GM10266 (cell line): ENCODE data around the gene SMCO3.

Source experiments
- DNase-seq: peaks from one replicate; pipeline ENCODE4 v3.0.0; 2012; ENCODE audit errors: extremely low spot score
- TF ChIP-seq, protein P1 (sequence below): IDR thresholded peaks from 2 replicates; pipeline ENCODE4 v1.5.1; 2012; ENCODE audit warnings: mild to moderate bottlenecking, low read depth; ENCODE audit not compliant: control insufficient read depth, insufficient read depth; ENCODE audit errors: missing control alignments

The SMCO3 gene

DNA sequence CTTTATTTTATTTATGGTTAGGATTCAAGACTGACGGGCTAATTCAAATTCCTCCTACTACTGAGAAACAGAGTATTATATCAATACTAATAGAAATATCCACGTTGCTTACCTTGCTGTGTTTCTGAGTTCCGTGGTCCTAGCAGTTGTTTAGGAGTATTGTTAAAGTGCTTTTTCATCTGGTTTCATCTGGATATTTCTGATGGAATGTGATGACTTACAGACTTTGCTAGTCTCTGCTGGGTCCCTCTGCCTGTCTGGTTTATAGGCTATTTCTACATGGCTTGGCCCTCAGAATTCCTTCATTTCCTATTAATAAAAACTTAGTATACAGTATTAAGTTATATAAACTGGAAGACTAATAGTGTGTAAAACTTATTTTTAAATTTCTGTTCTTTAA lies at the start of gene SMCO3:
Gene SMCO3 (minus strand): TSS at position 169 of the 400 bp plus-strand sequence. CDS start 7,502 bp downstream, outside the sequence.
- DNase-seq: no peak
- TF ChIP-seq, protein P1, sequence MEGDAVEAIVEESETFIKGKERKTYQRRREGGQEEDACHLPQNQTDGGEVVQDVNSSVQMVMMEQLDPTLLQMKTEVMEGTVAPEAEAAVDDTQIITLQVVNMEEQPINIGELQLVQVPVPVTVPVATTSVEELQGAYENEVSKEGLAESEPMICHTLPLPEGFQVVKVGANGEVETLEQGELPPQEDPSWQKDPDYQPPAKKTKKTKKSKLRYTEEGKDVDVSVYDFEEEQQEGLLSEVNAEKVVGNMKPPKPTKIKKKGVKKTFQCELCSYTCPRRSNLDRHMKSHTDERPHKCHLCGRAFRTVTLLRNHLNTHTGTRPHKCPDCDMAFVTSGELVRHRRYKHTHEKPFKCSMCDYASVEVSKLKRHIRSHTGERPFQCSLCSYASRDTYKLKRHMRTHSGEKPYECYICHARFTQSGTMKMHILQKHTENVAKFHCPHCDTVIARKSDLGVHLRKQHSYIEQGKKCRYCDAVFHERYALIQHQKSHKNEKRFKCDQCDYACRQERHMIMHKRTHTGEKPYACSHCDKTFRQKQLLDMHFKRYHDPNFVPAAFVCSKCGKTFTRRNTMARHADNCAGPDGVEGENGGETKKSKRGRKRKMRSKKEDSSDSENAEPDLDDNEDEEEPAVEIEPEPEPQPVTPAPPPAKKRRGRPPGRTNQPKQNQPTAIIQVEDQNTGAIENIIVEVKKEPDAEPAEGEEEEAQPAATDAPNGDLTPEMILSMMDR: no peak

DNA sequence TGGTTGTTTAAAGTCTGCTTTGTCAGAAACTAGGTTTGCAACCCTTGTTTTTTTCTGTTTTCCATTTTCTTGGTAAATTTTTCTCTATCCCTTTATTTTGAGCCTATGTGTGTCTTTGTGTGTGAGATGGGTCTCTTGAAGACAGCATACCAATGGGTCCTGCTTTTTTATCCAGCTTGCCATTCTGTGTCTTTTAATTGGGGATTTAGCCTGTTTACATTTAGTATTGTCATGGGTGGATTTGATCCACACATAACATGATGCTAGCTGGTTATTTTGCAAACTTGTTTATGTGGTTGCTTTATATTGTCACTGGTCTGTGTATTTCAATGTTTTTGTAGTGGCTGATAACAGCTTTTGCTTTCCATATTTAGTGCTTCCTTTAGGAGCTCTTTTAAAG lies 46.5 kb upstream of the SMCO3 start:
- DNase-seq: no peak
- TF ChIP-seq, protein P1: no peak

DNA sequence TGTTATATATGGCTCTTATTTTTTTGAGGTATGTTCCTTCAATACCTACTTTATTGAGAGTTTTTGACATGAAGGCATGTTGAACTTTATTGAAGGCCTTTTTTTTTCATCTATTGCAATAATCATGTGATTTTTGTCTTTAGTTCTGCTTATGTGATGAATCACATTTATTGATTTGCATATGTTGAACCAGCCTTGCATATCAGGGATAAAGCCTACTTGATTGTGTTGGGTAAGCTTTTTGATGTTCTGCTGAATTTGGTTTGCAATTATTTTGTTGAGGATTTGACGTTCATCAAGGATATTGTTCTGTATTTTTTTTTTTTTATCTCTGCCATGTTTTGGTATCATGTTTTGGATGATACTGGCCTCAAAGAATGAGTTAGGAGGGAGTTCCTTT lies 44.5 kb upstream of the SMCO3 start:
- DNase-seq: no peak
- TF ChIP-seq, protein P1: no peak

DNA sequence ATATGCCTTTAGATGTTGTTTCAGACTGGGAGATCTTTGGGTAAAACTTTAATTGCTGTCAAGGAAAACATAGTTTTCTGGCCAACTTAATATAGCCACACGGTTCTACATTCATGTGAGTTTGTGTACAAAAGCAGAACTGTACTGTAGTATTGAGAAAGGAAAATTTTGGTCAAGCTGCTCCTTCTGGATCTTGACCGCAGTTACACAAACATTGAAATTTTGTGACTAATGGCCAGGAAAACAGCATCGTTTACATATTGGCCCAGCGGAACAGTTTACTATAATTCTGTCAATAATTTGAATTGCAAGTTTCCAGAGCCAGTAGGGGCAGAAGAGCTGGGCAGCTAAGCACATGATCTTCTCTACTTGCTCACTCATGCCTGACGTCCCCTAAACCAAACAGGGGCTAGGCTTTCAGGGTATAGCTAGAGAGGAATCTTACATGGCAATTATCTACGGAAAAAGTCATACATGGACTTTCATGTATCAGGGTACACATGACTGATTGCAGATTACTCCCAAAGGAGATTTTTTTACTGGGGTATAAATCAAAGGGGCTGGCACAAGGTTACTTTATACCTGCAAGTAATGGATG lies 40.7 kb upstream of the SMCO3 start:
- TF ChIP-seq, protein P1: no peak
- no peak for DNase-seq

DNA sequence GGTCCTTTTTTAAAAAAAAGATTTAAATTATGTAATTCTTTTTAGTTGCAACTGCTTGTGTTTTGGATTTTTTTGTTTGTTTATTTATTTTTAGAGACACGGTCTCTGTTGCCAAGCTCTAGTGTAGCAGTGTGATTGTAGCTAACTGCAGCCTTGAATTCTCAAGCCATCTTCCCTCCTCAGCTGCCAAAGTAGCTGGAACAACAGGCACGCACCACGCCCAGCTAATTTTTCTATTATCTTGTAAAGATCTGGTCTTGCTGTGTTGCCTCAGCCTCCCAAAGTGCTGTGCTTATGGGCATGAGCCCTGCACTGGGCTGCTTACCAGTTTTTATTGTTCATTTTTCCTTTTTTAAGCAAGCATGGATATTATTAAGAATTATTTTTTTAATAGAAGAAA lies 40.0 kb upstream of the SMCO3 start:
- TF ChIP-seq, protein P1: no peak
- no peak for DNase-seq

DNA sequence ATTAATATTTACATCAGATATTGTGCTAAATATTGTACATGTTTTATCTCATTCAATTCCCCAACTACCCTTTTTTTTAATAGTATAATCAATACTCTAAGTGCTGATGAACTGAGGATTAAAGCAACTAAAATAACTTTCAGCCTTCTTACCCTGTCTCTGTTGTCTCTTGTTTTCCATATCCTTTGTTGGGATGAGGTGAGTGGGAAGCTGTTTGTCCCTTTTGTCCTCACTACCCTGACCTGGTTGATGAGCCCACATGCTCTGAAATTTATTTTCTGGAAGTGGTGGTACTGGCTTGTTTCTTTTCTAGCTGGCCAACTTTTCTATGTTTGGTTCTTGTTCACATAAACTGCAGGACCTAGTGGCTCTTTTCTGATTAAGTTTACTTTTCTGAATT lies 38.9 kb upstream of the SMCO3 start:
- DNase-seq: no peak
- TF ChIP-seq, protein P1: no peak

DNA sequence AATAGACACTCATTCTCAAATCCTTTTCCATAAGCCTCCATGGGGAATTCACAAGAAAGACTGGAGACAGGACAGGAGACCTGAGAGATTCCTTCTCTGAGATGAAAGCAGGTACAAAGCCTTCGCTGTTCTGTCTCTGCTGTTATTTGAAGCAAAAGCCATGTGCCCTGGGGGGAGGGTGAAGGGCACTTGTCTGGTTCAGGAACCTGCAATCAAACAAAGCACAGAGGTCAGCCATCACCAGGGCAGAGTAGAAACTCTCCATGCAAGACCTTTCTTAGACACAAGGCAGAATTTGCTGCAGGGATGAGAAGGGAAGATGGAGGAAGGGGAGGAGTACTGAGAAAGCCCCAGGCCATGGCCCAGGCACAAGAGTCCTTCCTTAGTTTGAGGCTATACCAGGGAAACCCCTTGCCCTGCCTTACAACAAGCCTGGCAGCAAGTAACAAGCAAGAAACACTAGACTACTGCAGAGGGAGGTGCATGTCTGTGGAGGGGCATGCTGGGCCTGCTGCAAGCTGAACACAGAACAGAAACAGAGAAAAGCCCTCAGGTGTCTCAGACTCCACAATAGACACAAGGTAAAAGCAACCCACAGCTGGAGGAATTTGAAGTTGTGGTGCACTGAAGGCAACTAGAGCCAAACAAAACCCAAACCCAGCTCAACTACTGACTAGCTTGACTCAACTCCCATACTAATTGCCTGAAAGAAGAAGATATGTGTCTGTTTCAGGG lies 37.1 kb upstream of the SMCO3 start:
- TF ChIP-seq, protein P1: no peak
- DNase-seq: no peak
